Caco-2 (cell line): ENCODE results near the gene SEZ6L. TPM values are rescaled to one million over a fixed set of nuclear protein-coding genes. Genes with fewer than 3 reads are reported as not detected.

Experiments used
- Bru-seq: library from RNA; stranded (reverse); fragments of 400-500 nt; gene quantifications from one replicate; lab custom pipeline; 2021; lab: Mats Ljungman, UMichigan
- BruChase-seq, 2 experiments: library from RNA; stranded (reverse); fragments of 400-500 nt; gene quantifications; one replicate each; lab custom pipeline; 2021; lab: Mats Ljungman, UMichigan
- BruUV-seq: library from RNA; stranded (reverse); fragments of 400-500 nt; replicated peaks from 2 replicates; lab custom pipeline; 2021; lab: Mats Ljungman, UMichigan
- CTCF ChIA-PET: fragments of 300-600 bp; sonication (Branson Sonifier 250); formaldehyde crosslinking; loops from one replicate; lab custom pipeline; 2022; ENCODE audit warnings: antibody characterized with exemption; lab: Charles Lee
- POLR2A ChIA-PET: fragments of 300-600 bp; sonication (Branson Sonifier 250); formaldehyde crosslinking; loops from one replicate; lab custom pipeline; 2022; ENCODE audit warnings: antibody characterized with exemption; lab: Charles Lee
- DNase-seq, 2 experiments: peaks; one replicate each; pipeline versions ENCODE4 v3.0.0 to v3.0.0-alpha.2; 2020 to 2022
- H3K27me3 ChIP-seq: replicated peaks from 2 replicates; pipeline ENCODE4 v1.6.0; 2011; ENCODE audit warnings: low read length; ENCODE audit not compliant: control insufficient read depth, insufficient read depth
- H3K36me3 ChIP-seq: 2 replicates; pipeline ENCODE4 v1.5.1; 2011; ENCODE audit warnings: low read length; ENCODE audit not compliant: control insufficient read depth, insufficient read depth
- H3K4me1 ChIP-seq: fragments of 250-450 bp; sonication (Bioruptor Pico); 2 replicates; pipeline ENCODE4 v1.5.1; 2020; ENCODE audit warnings: mild to moderate bottlenecking
- H3K4me3 ChIP-seq: 2 replicates; pipeline ENCODE4 v1.5.1; 2011; ENCODE audit warnings: low read depth, mild to moderate bottlenecking, control low read depth, low read length
- H3K9me3 ChIP-seq: fragments of 250-450 bp; sonication (Bioruptor Pico); 2 replicates; pipeline ENCODE4 v1.5.1; 2020; ENCODE audit warnings: mild to moderate bottlenecking, moderate library complexity
- H3K27ac Mint-ChIP-seq: one replicate; pipeline ENCODE4 v1.8.0; 2022; ENCODE audit warnings: mixed read lengths; ENCODE audit not compliant: unreplicated experiment
- H3K27me3 Mint-ChIP-seq: one replicate; pipeline ENCODE4 v1.8.0; 2022; ENCODE audit warnings: mixed read lengths; ENCODE audit not compliant: insufficient read depth, unreplicated experiment
- H3K36me3 Mint-ChIP-seq: one replicate; pipeline ENCODE4 v1.8.0; 2022; ENCODE audit warnings: mild to moderate bottlenecking, mixed read lengths; ENCODE audit not compliant: insufficient read depth, unreplicated experiment
- H3K4me1 Mint-ChIP-seq: one replicate; pipeline ENCODE4 v1.8.0; 2022; ENCODE audit warnings: low read depth, mixed read lengths; ENCODE audit not compliant: unreplicated experiment
- H3K4me3 Mint-ChIP-seq: one replicate; pipeline ENCODE4 v1.8.0; 2022; ENCODE audit warnings: mild to moderate bottlenecking, moderate library complexity, mixed read lengths; ENCODE audit not compliant: unreplicated experiment
- H3K9me3 Mint-ChIP-seq: one replicate; pipeline ENCODE4 v1.8.0; 2022; ENCODE audit warnings: mixed read lengths; ENCODE audit not compliant: unreplicated experiment
- CTCF ChIP-seq, 2 experiments: fragments of 200-600 bp in 1 of 2; IDR thresholded peaks; 1 replicate in 1 of 2; 2 replicates in 1 of 2; pipeline versions ENCODE4 v1.5.1 to v1.8.0; 2011 to 2022; ENCODE audit warnings: antibody characterized with exemption in 1 of 2, control low read depth in 1 of 2, inconsistent platforms in 1 of 2, low read depth in 1 of 2, low read length in 1 of 2, mild to moderate bottlenecking in 1 of 2, moderate library complexity in 1 of 2; ENCODE audit not compliant: insufficient read depth in 1 of 2, severe bottlenecking in 1 of 2, unreplicated experiment in 1 of 2
- intact Hi-C: fragments of 100-400 bp; cut with micrococcal nuclease; formaldehyde crosslinking; loops from one replicate; pipeline ENCODE4 v1.10.0; 2022; ENCODE audit not compliant: unreplicated experiment
- long read RNA-seq: library from polyadenylated mRNA; stranded (forward); transcript quantifications from one replicate; pipeline ENCODE4 v2.0.0, GENCODE V29; 2022
- total RNA-seq: library from RNA; stranded (reverse); gene quantifications from 2 replicates; pipeline ENCODE4 v1.2.3, GENCODE V29; 2022

Gene SEZ6L
- total RNA-seq (not detected in 2 replicates), Bru-seq, nascent RNA (percentile 1 among the genes with signal in this experiment), BruChase-seq, experiment 1, labeled RNA remaining after a 2-hour chase (not detected), BruChase-seq, experiment 2, labeled RNA remaining after a 6-hour chase (not detected)
- long read RNA-seq, result 0 reads

DNA sequence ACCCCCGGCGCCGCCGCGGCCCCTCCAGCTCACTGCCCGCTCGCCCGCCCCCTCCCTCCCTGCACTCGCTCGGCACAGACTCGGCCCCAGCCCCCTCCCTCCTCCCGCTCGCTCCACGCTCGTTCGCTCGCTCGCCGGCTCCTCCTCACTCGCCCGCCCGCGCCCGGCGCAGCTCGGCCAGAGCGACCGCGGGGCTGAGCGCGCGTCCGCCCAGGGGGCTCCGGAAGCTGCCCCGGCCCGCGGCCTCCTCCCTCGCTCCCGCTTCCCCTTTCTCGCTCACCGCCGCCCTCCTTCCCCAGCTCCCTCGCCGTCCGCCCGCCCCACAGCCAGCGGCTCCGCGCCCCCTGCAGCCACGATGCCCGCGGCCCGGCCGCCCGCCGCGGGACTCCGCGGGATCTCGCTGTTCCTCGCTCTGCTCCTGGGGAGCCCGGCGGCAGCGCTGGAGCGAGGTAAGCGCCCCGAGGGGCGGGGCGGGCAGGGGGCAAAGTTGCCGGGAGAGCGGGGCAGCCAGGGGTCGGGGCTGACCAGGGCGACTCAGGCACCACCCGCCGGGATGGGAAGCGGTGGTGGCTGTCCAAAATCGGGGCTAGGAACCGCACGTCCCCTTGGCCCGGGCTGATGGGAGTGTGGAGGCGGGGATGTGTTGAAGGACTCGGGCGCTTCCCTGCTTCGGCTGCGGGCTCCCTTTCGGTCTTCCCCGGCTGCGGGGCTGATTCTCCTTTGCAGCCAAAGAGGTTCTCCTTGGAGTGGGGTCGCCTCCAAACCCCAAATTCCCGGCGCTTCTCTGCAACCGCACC lies at the start of gene SEZ6L:
SEZ6L (plus strand) TSS at position 148 of the 797 bp plus-strand sequence; CDS start at position 356, 208 bp downstream.
- no peaks in the 10 kb centered on the region for H3K4me1 Mint-ChIP-seq
- no peaks in the 10 kb centered on the region; the same call in 1 of the 2 replicates for H3K27me3 ChIP-seq

GRCh38 chr22:26122920-26123468 lies 46.3 kb upstream of the SEZ6L start:
- no peak for TF ChIP-seq CTCF (IDR thresholded peaks at IDR 0.05; ENCODE audit: insufficient read depth in 1 of 2, low read depth in 1 of 2, low read length in 1 of 2, severe bottlenecking in 1 of 2, unreplicated experiment in 1 of 2)
- Histone ChIP-seq H3K4me3 (no peak overlapping the region), H3K4me1 (no peaks in the 10 kb centered on the region), H3K9me3 (no peaks in the 10 kb centered on the region), H3K27me3 (no peaks in the 10 kb centered on the region), H3K36me3 (no peaks in the 10 kb centered on the region)
- ChIA-PET CTCF (no interaction called here), POLR2A (no interaction called here)
- H3K4me1 Mint-ChIP-seq, result no peaks in the 10 kb centered on the region
- no peaks in the 10 kb centered on the region for H3K9me3 Mint-ChIP-seq
- peaks cover 8% of the 10 kb centered on the region for H3K27me3 Mint-ChIP-seq
- H3K4me3 Mint-ChIP-seq, result no peak overlapping the region
- DNase-seq, result no peak
- H3K36me3 Mint-ChIP-seq, result no peaks in the 10 kb centered on the region
- H3K27ac Mint-ChIP-seq, result no peak overlapping the region
- intact Hi-C loops, result no loop called here
- BruUV-seq, result no TSS peak

More for the DNA sequence above, at the start of gene SEZ6L:
- H3K4me1 ChIP-seq, result no peaks in the 10 kb centered on the region
- Mint-ChIP-seq H3K9me3 (no peaks in the 10 kb centered on the region), H3K27ac (no peak within 1 kb of the TSS), H3K36me3 (no peaks in the 10 kb centered on the region), H3K27me3 (peaks cover 9% of the 10 kb centered on the region), H3K4me3 (no peak within 1 kb of the TSS)
- POLR2A ChIA-PET, result no interaction called here
- no TSS peak for BruUV-seq
- no peak within 1 kb of the TSS for H3K4me3 ChIP-seq
- TF ChIP-seq CTCF (IDR thresholded peaks at IDR 0.05; ENCODE audit: insufficient read depth in 1 of 2, low read depth in 1 of 2, low read length in 1 of 2, severe bottlenecking in 1 of 2, unreplicated experiment in 1 of 2), result no peak
- no peak for DNase-seq
- intact Hi-C loops, result loop anchor here (5.0 kb wide), 1 partner anchor 163 kb away; no protein-coding TSS in a partner anchor
- H3K36me3 ChIP-seq, result no peaks in the 10 kb centered on the region
- no peaks in the 10 kb centered on the region for H3K9me3 ChIP-seq
- CTCF ChIA-PET, result interaction anchor here (0.7 kb wide), 1 partner anchor 808 kb away, joined by 7 read pairs; no protein-coding TSS in a partner anchor

DNA sequence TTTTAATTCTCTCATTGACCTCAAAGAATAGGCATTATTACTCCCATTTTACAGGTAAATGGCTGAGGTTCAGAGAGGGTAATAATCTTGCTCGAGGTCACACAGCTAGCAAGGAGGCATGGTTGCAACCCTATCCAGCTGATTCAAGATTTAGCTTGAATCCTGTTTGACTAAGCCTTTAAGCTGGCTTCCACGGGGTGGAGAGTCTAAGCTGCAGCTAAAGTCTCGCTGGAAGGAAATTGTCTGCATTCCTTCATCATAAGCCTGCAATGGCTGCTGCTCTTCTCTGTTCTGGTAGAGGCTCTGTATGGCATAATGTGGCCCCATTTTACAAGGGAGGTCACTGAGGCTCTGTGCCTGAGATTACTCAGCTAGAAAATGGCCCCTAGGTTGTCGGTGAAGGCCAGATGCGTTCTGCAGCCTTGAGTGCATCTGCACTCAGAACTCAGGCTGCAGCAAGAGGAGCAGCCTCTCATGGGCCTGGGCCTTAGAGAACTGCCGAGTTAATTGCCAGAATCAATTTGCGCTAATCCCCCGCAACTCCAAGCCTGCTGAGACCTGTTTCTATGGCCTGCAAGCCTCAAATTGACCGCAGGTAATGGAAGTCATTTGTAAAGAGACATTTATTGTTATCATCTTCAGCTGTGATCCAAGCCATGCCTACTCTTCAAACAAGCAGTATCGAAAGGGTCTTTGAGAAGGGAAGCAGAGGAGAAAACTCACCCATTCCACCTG lies 44.1 kb upstream of the SEZ6L start:
- CTCF ChIA-PET, result no interaction called here
- no peak for DNase-seq
- intact Hi-C loops, result no loop called here
- Histone ChIP-seq H3K36me3 (no peaks in the 10 kb centered on the region), H3K4me3 (no peak overlapping the region), H3K9me3 (no peaks in the 10 kb centered on the region), H3K27me3 (no peaks in the 10 kb centered on the region), H3K4me1 (no peaks in the 10 kb centered on the region)
- Mint-ChIP-seq H3K4me1 (no peaks in the 10 kb centered on the region), H3K4me3 (no peak overlapping the region), H3K27ac (no peak overlapping the region), H3K36me3 (no peaks in the 10 kb centered on the region), H3K27me3 (peaks cover 7% of the 10 kb centered on the region), H3K9me3 (no peaks in the 10 kb centered on the region)
- no peak for TF ChIP-seq CTCF (IDR thresholded peaks at IDR 0.05; ENCODE audit: insufficient read depth in 1 of 2, low read depth in 1 of 2, low read length in 1 of 2, severe bottlenecking in 1 of 2, unreplicated experiment in 1 of 2)
- no TSS peak for BruUV-seq
- POLR2A ChIA-PET, result no interaction called here
